GM10266 (cell line): ENCODE measurements around the gene GALK2.

Experiments
- DNase-seq: peaks from one replicate; pipeline ENCODE4 v3.0.0; 2012; ENCODE audit errors: extremely low spot score
- TF ChIP-seq, protein P1 (sequence below): IDR thresholded peaks from 2 replicates; pipeline ENCODE4 v1.5.1; 2012; ENCODE audit warnings: mild to moderate bottlenecking, low read depth; ENCODE audit not compliant: control insufficient read depth, insufficient read depth; ENCODE audit errors: missing control alignments

GALK2 gene

DNA sequence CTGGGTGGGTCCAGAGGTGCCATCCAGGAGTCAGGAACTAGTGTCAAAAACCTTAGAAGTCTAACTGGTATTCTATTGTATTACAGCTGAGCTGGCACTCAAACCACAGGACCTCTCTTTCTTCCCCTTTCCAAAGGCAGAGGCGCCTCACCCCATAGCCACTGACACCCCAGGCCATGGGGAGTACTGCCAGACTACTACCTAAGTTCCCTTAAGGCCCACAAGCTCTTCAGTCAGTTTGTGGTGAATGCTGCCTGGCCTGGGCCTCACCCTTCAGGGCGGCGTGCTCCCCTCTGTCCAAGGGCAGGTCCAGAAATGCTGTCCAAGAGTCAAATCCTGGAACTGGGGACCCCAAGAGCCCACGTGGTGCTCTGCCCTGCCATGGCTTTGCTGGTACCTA is 209.9 kb downstream of the GALK2 start:
- TF ChIP-seq, protein P1, sequence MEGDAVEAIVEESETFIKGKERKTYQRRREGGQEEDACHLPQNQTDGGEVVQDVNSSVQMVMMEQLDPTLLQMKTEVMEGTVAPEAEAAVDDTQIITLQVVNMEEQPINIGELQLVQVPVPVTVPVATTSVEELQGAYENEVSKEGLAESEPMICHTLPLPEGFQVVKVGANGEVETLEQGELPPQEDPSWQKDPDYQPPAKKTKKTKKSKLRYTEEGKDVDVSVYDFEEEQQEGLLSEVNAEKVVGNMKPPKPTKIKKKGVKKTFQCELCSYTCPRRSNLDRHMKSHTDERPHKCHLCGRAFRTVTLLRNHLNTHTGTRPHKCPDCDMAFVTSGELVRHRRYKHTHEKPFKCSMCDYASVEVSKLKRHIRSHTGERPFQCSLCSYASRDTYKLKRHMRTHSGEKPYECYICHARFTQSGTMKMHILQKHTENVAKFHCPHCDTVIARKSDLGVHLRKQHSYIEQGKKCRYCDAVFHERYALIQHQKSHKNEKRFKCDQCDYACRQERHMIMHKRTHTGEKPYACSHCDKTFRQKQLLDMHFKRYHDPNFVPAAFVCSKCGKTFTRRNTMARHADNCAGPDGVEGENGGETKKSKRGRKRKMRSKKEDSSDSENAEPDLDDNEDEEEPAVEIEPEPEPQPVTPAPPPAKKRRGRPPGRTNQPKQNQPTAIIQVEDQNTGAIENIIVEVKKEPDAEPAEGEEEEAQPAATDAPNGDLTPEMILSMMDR = no peak
- no peak for DNase-seq

DNA sequence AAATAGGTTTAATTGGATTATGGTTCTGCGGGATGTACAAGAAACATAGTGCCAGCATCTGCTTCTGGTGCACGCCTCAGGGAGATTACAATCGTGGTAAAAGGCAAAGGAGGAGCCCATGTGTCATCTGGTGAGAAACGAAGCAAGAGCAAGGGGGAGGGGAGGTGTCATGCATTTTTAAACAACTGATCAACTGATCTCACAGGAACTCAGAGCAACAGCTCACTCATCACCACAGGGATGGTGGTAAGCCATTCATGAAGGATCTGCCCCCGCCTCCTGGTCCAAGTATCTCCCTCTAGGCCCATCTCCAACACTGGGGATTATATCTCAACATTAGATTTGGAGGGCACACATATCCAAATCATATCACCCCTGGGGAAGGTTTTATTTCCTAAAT is 210.9 kb downstream of the GALK2 start:
- DNase-seq = no peak
- TF ChIP-seq, protein P1 = no peak
